CD4-positive, CD25-positive, alpha-beta regulatory T cell (primary cell): ENCODE measurements around the gene SLC66A2. TPM values are rescaled to one million over a fixed set of nuclear protein-coding genes. Genes with fewer than 3 reads are reported as not detected.

Experiments used
- ATAC-seq, 2 donors: fragments of 150-1000 bp; cut with Tn5 transposase; one replicate each; pipeline ENCODE4 v1.10.0; 2021; ENCODE audit warnings: low read depth in 2 of 2, moderate number of reproducible peaks in 2 of 2, moderate library complexity in 1 of 2
- DNase-seq, 3 donors: peaks; one replicate each; pipeline versions ENCODE4 v3.0.0 to v3.0.0-alpha.2; 2012 to 2022; ENCODE audit warnings: mixed read lengths in 1 of 3
- H3K27ac ChIP-seq: one replicate; pipeline ENCODE4 v1.7.0; 2013; ENCODE audit warnings: mild to moderate bottlenecking, low read length; ENCODE audit not compliant: insufficient read depth, poor library complexity, severe bottlenecking
- H3K27me3 ChIP-seq: one replicate; pipeline ENCODE4 v1.7.0; 2013; ENCODE audit warnings: low read length; ENCODE audit not compliant: control insufficient read depth, insufficient read depth
- H3K36me3 ChIP-seq: one replicate; pipeline ENCODE4 v1.7.0; 2013; ENCODE audit warnings: mild to moderate bottlenecking, low read length, moderate library complexity; ENCODE audit not compliant: control insufficient read depth, insufficient read depth
- H3K4me1 ChIP-seq: 2 replicates; pipeline ENCODE4 v1.7.0; 2013; ENCODE audit warnings: mild to moderate bottlenecking, low read length; ENCODE audit not compliant: insufficient read depth, control insufficient read depth, poor library complexity, severe bottlenecking
- H3K4me3 ChIP-seq: one replicate; pipeline ENCODE4 v1.7.0; 2013; ENCODE audit warnings: low read depth, mild to moderate bottlenecking, low read length, moderate library complexity
- H3K9me3 ChIP-seq, 2 experiments: 1 replicate in 1 of 2; 2 replicates in 1 of 2; pipeline ENCODE4 v1.7.0; 2013; ENCODE audit warnings: low read length in 2 of 2, mild to moderate bottlenecking in 1 of 2, moderate library complexity in 1 of 2; ENCODE audit not compliant: control insufficient read depth in 2 of 2
- H3K27ac Mint-ChIP-seq, 3 donors: one replicate each; pipeline ENCODE4 v1.8.0; 2020 to 2022; ENCODE audit warnings: mild to moderate bottlenecking in 3 of 3, mixed read lengths in 3 of 3, moderate library complexity in 2 of 3
- H3K27me3 Mint-ChIP-seq: one replicate; pipeline ENCODE4 v1.8.0; 2022; ENCODE audit warnings: mild to moderate bottlenecking, mixed read lengths
- H3K36me3 Mint-ChIP-seq: one replicate; pipeline ENCODE4 v1.8.0; 2020; ENCODE audit warnings: mixed read lengths
- H3K4me1 Mint-ChIP-seq, 4 donors: one replicate each; pipeline ENCODE4 v1.8.0; 2020 to 2022; ENCODE audit warnings: mixed read lengths in 4 of 4, mild to moderate bottlenecking in 1 of 4
- H3K4me3 Mint-ChIP-seq, 4 donors: one replicate each; pipeline ENCODE4 v1.8.0; 2020 to 2022; ENCODE audit warnings: mild to moderate bottlenecking in 4 of 4, mixed read lengths in 4 of 4, moderate library complexity in 3 of 4
- H3K9me3 Mint-ChIP-seq, 7 donors: one replicate each; pipeline ENCODE4 v1.8.0; 2020 to 2022; ENCODE audit warnings: mixed read lengths in 7 of 7, mild to moderate bottlenecking in 3 of 7, moderate library complexity in 2 of 7
- polyA plus RNA-seq, 4 donors: library from polyadenylated mRNA; unstranded; fragments of 300-500 nt; fragmentation: Illumina TruSeq; gene quantifications; one replicate each; pipeline ENCODE4 v1.2.3, GENCODE V29; 2021
- total RNA-seq: library from RNA; stranded (reverse); gene quantifications from one replicate; pipeline ENCODE4 v1.2.3, GENCODE V29; 2022

SLC66A2 gene
- total and polyA plus RNA-seq, 5 donors from 2014 or later: 11.7 to 49.6 (median 14.4) TPM

- Mint-ChIP-seq H3K4me3 (no peak overlapping the region), H3K27ac (no peak overlapping the region), H3K36me3 (peaks cover 10% of the 10 kb centered on the region), H3K9me3 (peaks cover 0 to 3% (median 0%) of the 10 kb centered on the region in 7 donors), H3K4me1 (peaks cover 0 to 8% (median 3%) of the 10 kb centered on the region in 4 donors), H3K27me3 (no peaks in the 10 kb centered on the region)
- Histone ChIP-seq H3K27ac (no peak overlapping the region), H3K27me3 (no peaks in the 10 kb centered on the region), H3K4me3 (no peak overlapping the region), H3K4me1 (no peaks in the 10 kb centered on the region), H3K9me3 (no peaks in the 10 kb centered on the region), H3K36me3 (peaks cover 10% of the 10 kb centered on the region)
- ATAC-seq: no peak
- no peak for DNase-seq
These were observed 33.4 kb downstream of the SLC66A2 start for GRCh38 chr18:79917853-79918614.

DNA sequence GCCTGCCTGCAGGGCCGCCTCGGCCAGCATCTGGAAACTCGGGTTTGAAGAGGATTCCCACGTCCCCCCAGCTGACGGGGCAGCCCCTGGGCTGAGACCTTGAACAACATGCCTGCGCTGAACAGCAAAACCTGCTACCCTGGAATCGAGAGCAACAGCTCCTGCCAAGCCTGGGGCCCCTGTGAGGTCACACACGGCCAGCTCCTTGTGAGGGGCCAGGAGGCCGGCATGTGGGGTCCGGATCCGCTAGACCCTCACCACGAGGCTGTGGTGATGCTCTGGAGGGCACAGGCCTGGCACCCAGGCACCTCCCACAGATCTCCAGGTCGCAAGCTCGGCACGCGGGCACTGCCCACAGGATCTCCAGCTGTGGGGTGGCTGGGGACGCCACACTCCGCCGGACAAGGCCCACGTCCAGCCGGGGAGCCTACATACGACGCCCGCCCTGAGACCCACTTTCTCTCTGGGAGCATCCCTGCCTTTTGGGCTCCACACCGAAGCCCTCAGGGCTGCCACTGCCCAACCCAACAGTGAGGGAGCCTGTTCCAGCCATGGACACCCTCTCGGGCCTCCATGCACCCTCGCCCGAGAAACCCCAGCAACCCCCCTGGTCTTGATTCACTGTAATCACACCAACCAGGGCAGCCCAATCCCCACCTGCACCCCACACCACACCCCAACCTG lies 34.1 kb downstream of the SLC66A2 start:
- Histone ChIP-seq H3K4me3 (no peak overlapping the region), H3K27me3 (no peaks in the 10 kb centered on the region), H3K36me3 (peaks cover 10% of the 10 kb centered on the region), H3K9me3 (no peaks in the 10 kb centered on the region), H3K4me1 (no peaks in the 10 kb centered on the region), H3K27ac (no peak overlapping the region)
- DNase-seq: no peak
- H3K27ac Mint-ChIP-seq: no peak overlapping the region
- peaks cover 10% of the 10 kb centered on the region for H3K36me3 Mint-ChIP-seq
- no peak for ATAC-seq
- H3K4me1 Mint-ChIP-seq: peaks cover 0 to 8% (median 3%) of the 10 kb centered on the region in 4 donors
- peaks cover 0 to 2% (median 0%) of the 10 kb centered on the region in 7 donors for H3K9me3 Mint-ChIP-seq
- no peak overlapping the region for H3K4me3 Mint-ChIP-seq
- no peaks in the 10 kb centered on the region for H3K27me3 Mint-ChIP-seq

- peaks cover 0 to 8% (median 3%) of the 10 kb centered on the region in 4 donors for H3K4me1 Mint-ChIP-seq
- Histone ChIP-seq H3K27ac (no peak overlapping the region), H3K27me3 (no peaks in the 10 kb centered on the region), H3K4me1 (no peaks in the 10 kb centered on the region), H3K36me3 (peaks cover 10% of the 10 kb centered on the region), H3K9me3 (no peaks in the 10 kb centered on the region), H3K4me3 (no peak overlapping the region)
- no peak overlapping the region for H3K27ac Mint-ChIP-seq
- peaks cover 0 to 2% (median 0%) of the 10 kb centered on the region in 7 donors for H3K9me3 Mint-ChIP-seq
- no peaks in the 10 kb centered on the region for H3K27me3 Mint-ChIP-seq
- no peak overlapping the region for H3K4me3 Mint-ChIP-seq
- peaks cover 10% of the 10 kb centered on the region for H3K36me3 Mint-ChIP-seq
- no peak for ATAC-seq
- DNase-seq: no peak
These were observed 34.8 kb downstream of the SLC66A2 start for GRCh38 chr18:79916546-79917168.

GRCh38 chr18:79916128-79916494 lies 35.3 kb downstream of the SLC66A2 start:
- peaks cover 10% of the 10 kb centered on the region for H3K36me3 Mint-ChIP-seq
- no peak overlapping the region for H3K27ac Mint-ChIP-seq
- ATAC-seq (no peak), DNase-seq (no peak)
- H3K4me1 Mint-ChIP-seq: peaks cover 0 to 8% (median 3%) of the 10 kb centered on the region in 4 donors
- Histone ChIP-seq H3K27me3 (no peaks in the 10 kb centered on the region), H3K4me1 (no peaks in the 10 kb centered on the region), H3K9me3 (no peaks in the 10 kb centered on the region), H3K4me3 (no peak overlapping the region), H3K27ac (no peak overlapping the region), H3K36me3 (peaks cover 10% of the 10 kb centered on the region)
- H3K27me3 Mint-ChIP-seq: no peaks in the 10 kb centered on the region
- peaks cover 0 to 2% (median 0%) of the 10 kb centered on the region in 7 donors for H3K9me3 Mint-ChIP-seq
- no peak overlapping the region for H3K4me3 Mint-ChIP-seq

- Histone ChIP-seq H3K9me3 (no peaks in the 10 kb centered on the region), H3K4me3 (no peak overlapping the region), H3K27me3 (no peaks in the 10 kb centered on the region), H3K4me1 (no peaks in the 10 kb centered on the region), H3K27ac (no peak overlapping the region), H3K36me3 (peaks cover 10% of the 10 kb centered on the region)
- H3K4me3 Mint-ChIP-seq: no peak overlapping the region
- H3K9me3 Mint-ChIP-seq: peaks cover 0 to 2% (median 0%) of the 10 kb centered on the region in 7 donors
- H3K27ac Mint-ChIP-seq: no peak overlapping the region
- H3K27me3 Mint-ChIP-seq: no peaks in the 10 kb centered on the region
- no peak for ATAC-seq
- peaks cover 0 to 10% (median 3%) of the 10 kb centered on the region in 4 donors for H3K4me1 Mint-ChIP-seq
- DNase-seq: no peak
- H3K36me3 Mint-ChIP-seq: peaks cover 12% of the 10 kb centered on the region
These were observed 36.0 kb downstream of the SLC66A2 start for GRCh38 chr18:79915161-79916127.

- DNase-seq: no peak
- no peak overlapping the region for H3K27ac ChIP-seq
- no peaks in the 10 kb centered on the region for H3K27me3 ChIP-seq
- H3K27me3 Mint-ChIP-seq: no peaks in the 10 kb centered on the region
- no peak overlapping the region for H3K27ac Mint-ChIP-seq
- peaks cover 0 to 11% (median 3%) of the 10 kb centered on the region in 4 donors for H3K4me1 Mint-ChIP-seq
- H3K9me3 Mint-ChIP-seq: peaks cover 0 to 2% (median 0%) of the 10 kb centered on the region in 7 donors
- H3K4me1 ChIP-seq: no peaks in the 10 kb centered on the region
- no peaks in the 10 kb centered on the region for H3K9me3 ChIP-seq
- H3K4me3 Mint-ChIP-seq: no peak overlapping the region
- ATAC-seq: no peak
- H3K36me3 Mint-ChIP-seq: peaks cover 14% of the 10 kb centered on the region
- no peak overlapping the region for H3K4me3 ChIP-seq
- H3K36me3 ChIP-seq: peaks cover 10% of the 10 kb centered on the region
These were observed 36.8 kb downstream of the SLC66A2 start for GRCh38 chr18:79914614-79915160.
